ENCODE data around the gene TMEM269.

DNA sequence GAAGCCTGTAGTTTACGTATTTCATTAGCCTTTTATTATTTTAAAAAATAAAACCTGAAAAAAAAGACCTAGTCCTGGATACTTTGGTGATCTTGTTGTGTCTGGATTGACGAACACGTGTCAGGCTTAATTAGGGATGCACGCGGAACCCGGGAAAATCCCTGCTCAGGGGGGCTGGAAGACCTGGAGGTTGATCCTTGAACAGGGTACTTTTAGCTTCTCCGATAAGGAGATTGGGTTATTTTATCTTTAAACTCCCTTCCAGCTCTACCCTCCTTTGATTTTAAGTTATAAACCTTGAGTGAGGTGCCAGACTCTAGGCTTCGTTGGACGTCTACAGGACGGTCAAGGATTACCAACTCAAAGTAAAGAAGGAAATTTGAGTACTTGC lies 61.1 kb downstream of the TMEM269 start:
- TF ChIP-seq POLR2A (IDR thresholded peaks at IDR 0.05): no peak
- TF ChIP-seq, protein P1, sequence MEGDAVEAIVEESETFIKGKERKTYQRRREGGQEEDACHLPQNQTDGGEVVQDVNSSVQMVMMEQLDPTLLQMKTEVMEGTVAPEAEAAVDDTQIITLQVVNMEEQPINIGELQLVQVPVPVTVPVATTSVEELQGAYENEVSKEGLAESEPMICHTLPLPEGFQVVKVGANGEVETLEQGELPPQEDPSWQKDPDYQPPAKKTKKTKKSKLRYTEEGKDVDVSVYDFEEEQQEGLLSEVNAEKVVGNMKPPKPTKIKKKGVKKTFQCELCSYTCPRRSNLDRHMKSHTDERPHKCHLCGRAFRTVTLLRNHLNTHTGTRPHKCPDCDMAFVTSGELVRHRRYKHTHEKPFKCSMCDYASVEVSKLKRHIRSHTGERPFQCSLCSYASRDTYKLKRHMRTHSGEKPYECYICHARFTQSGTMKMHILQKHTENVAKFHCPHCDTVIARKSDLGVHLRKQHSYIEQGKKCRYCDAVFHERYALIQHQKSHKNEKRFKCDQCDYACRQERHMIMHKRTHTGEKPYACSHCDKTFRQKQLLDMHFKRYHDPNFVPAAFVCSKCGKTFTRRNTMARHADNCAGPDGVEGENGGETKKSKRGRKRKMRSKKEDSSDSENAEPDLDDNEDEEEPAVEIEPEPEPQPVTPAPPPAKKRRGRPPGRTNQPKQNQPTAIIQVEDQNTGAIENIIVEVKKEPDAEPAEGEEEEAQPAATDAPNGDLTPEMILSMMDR (IDR thresholded peaks at IDR 0.05): no peak

All from breast epithelium (tissue), 3 donors.